UCSD-AML1 (cell line): ENCODE measurements around the gene ABLIM2.

Experiments
- DNase-seq: peaks from one replicate; lab custom pipeline; 2025; ENCODE audit not compliant: unreplicated experiment; lab: John Stamatoyannopoulos, UW

ABLIM2 gene

GRCh38 chr4:8158710-8159536 lies at the start of gene ABLIM2:
Gene ABLIM2, minus strand, starts transcription at chr4:8158813. Its CDS starts 124 bp downstream, at chr4:8158689.
- DNase-seq: peak; percentile 98

- no peak for DNase-seq
These were observed 48.7 kb upstream of the ABLIM2 start for GRCh38 chr4:8207314-8207713.

- peak; percentile 71 for DNase-seq
These were observed 47.4 kb upstream of the ABLIM2 start for GRCh38 chr4:8205749-8206611.

GRCh38 chr4:8205241-8205707 lies 46.7 kb upstream of the ABLIM2 start:
- DNase-seq: peak; percentile 60

GRCh38 chr4:8204576-8205227 lies 46.1 kb upstream of the ABLIM2 start:
- DNase-seq: no peak

GRCh38 chr4:8203817-8204216 lies 45.2 kb upstream of the ABLIM2 start:
- DNase-seq: no peak

GRCh38 chr4:8203052-8203401 lies 44.4 kb upstream of the ABLIM2 start:
- DNase-seq: no peak

- no peak for DNase-seq
These were observed 43.8 kb upstream of the ABLIM2 start for GRCh38 chr4:8202108-8203051.

- peak; percentile 51 for DNase-seq
These were observed 42.7 kb upstream of the ABLIM2 start for GRCh38 chr4:8201321-8201781.

GRCh38 chr4:8200302-8200975 lies 41.8 kb upstream of the ABLIM2 start:
- peak; percentile 41 for DNase-seq

- no peak for DNase-seq
These were observed 41.1 kb upstream of the ABLIM2 start for GRCh38 chr4:8199594-8200301.

GRCh38 chr4:8198906-8199593 lies 40.4 kb upstream of the ABLIM2 start, which contains the start of gene SH3TC1:
Gene SH3TC1, plus strand, starts transcription at chr4:8199290. Its CDS starts 5,905 bp downstream, at chr4:8205195.
- peak; percentile 89 for DNase-seq

GRCh38 chr4:8198206-8198905 lies 39.7 kb upstream of the ABLIM2 start:
- DNase-seq: no peak

GRCh38 chr4:8197521-8197920 lies 38.9 kb upstream of the ABLIM2 start:
- DNase-seq: no peak

- no peak for DNase-seq
These were observed 37.3 kb upstream of the ABLIM2 start for GRCh38 chr4:8195841-8196458.

GRCh38 chr4:8195431-8195830 lies 36.8 kb upstream of the ABLIM2 start:
- DNase-seq: no peak
